H9 (cell line): ENCODE data around the gene ACOT7. TPM values are rescaled to one million over a fixed set of nuclear protein-coding genes. Genes with fewer than 3 reads are reported as not detected.

ENCODE experiments used
- DNase-seq: peaks from one replicate; pipeline ENCODE4 v3.0.0-alpha.2; 2017
- H2AFZ ChIP-seq: one replicate; pipeline ENCODE4 v1.6.1; 2013; ENCODE audit warnings: mild to moderate bottlenecking, low read length, control low read depth, moderate library complexity
- H2AK5ac ChIP-seq: 2 replicates; pipeline ENCODE4 v1.6.1; 2013; ENCODE audit warnings: low read length, control low read depth, mixed read lengths; ENCODE audit not compliant: insufficient read length
- H2BK120ac ChIP-seq: one replicate; pipeline ENCODE4 v1.6.1; 2013; ENCODE audit warnings: low read depth, mild to moderate bottlenecking, low read length, control low read depth, inconsistent platforms; ENCODE audit not compliant: poor library complexity, severe bottlenecking
- H2BK12ac ChIP-seq: 2 replicates; pipeline ENCODE4 v1.6.1; 2013; ENCODE audit warnings: low read length, control low read depth, mixed read lengths, low read depth; ENCODE audit not compliant: insufficient read length
- H2BK15ac ChIP-seq: 2 replicates; pipeline ENCODE4 v1.6.1; 2013; ENCODE audit warnings: low read depth, low read length, control low read depth
- H2BK20ac ChIP-seq: one replicate; pipeline ENCODE4 v1.6.1; 2013; ENCODE audit warnings: low read depth, mild to moderate bottlenecking, low read length, control low read depth, inconsistent platforms; ENCODE audit not compliant: poor library complexity, severe bottlenecking
- H2BK5ac ChIP-seq: 2 replicates; pipeline ENCODE4 v1.6.1; 2013; ENCODE audit warnings: low read length, control low read depth, mixed read lengths; ENCODE audit not compliant: insufficient read length
- H3K14ac ChIP-seq: 2 replicates; pipeline ENCODE4 v1.6.1; 2013; ENCODE audit warnings: low read length, control low read depth; ENCODE audit not compliant: insufficient read depth
- H3K18ac ChIP-seq: 2 replicates; pipeline ENCODE4 v1.6.1; 2013; ENCODE audit warnings: low read depth, mild to moderate bottlenecking, mixed read lengths, low read length, control low read depth; ENCODE audit not compliant: insufficient read length
- H3K23ac ChIP-seq: 2 replicates; pipeline ENCODE4 v1.6.1; 2013; ENCODE audit warnings: low read length, control low read depth, mixed read lengths, low read depth; ENCODE audit not compliant: insufficient read length
- H3K23me2 ChIP-seq: 2 replicates; pipeline ENCODE4 v1.6.1; 2013; ENCODE audit warnings: low read depth, mild to moderate bottlenecking, mixed read lengths, low read length, control low read depth; ENCODE audit not compliant: insufficient read length, poor library complexity, severe bottlenecking
- H3K27ac ChIP-seq: 2 replicates; pipeline ENCODE4 v1.5.1; 2013; ENCODE audit warnings: low read length, control low read depth, mixed read lengths, low read depth; ENCODE audit not compliant: insufficient read length
- H3K27me3 ChIP-seq: 2 replicates; pipeline ENCODE4 v1.6.1; 2013; ENCODE audit warnings: low read length, control low read depth, inconsistent platforms; ENCODE audit not compliant: insufficient read depth
- H3K4ac ChIP-seq: 2 replicates; pipeline ENCODE4 v1.6.1; 2013; ENCODE audit warnings: low read depth, mild to moderate bottlenecking, control low read depth, inconsistent platforms, low read length, moderate library complexity
- H3K4me1 ChIP-seq: 2 replicates; pipeline ENCODE4 v1.6.1; 2013; ENCODE audit warnings: low read length, control low read depth, inconsistent platforms; ENCODE audit not compliant: insufficient read depth
- H3K4me2 ChIP-seq: 2 replicates; pipeline ENCODE4 v1.6.1; 2013; ENCODE audit warnings: low read length, control low read depth, mixed read lengths; ENCODE audit not compliant: insufficient read length, insufficient read depth
- H3K56ac ChIP-seq: 2 replicates; pipeline ENCODE4 v1.6.1; 2013; ENCODE audit warnings: low read depth, mild to moderate bottlenecking, mixed read lengths, low read length, control low read depth; ENCODE audit not compliant: insufficient read length
- H3K79me1 ChIP-seq: 2 replicates; pipeline ENCODE4 v1.6.1; 2013; ENCODE audit warnings: low read depth, mild to moderate bottlenecking, moderate library complexity, low read length, control low read depth, inconsistent platforms; ENCODE audit not compliant: insufficient read depth, poor library complexity, severe bottlenecking
- H3K79me2 ChIP-seq: 2 replicates; pipeline ENCODE4 v1.6.1; 2013; ENCODE audit warnings: low read length, control low read depth, inconsistent platforms; ENCODE audit not compliant: insufficient read depth
- H3K9ac ChIP-seq: 2 replicates; pipeline ENCODE4 v1.6.1; 2013; ENCODE audit warnings: low read length, control low read depth, mixed read lengths; ENCODE audit not compliant: insufficient read length; ENCODE audit errors: extremely low read depth
- H3K9me3 ChIP-seq: one replicate; pipeline ENCODE4 v1.6.1; 2013; ENCODE audit warnings: low read depth, low read length, inconsistent platforms; ENCODE audit not compliant: control insufficient read depth
- H3T11ph ChIP-seq: one replicate; pipeline ENCODE4 v1.6.1; 2013; ENCODE audit warnings: mild to moderate bottlenecking, low read length, control low read depth, inconsistent platforms
- H4K20me1 ChIP-seq: one replicate; pipeline ENCODE4 v1.6.1; 2013; ENCODE audit not compliant: control insufficient read depth, insufficient read length, insufficient read depth
- H4K5ac ChIP-seq: 2 replicates; pipeline ENCODE4 v1.6.1; 2013; ENCODE audit warnings: low read depth, mild to moderate bottlenecking, mixed read lengths, low read length, control low read depth; ENCODE audit not compliant: insufficient read length
- H4K8ac ChIP-seq: replicated peaks from 2 replicates; pipeline ENCODE4 v1.6.1; 2013; ENCODE audit warnings: low read length, control low read depth, mixed read lengths, low read depth; ENCODE audit not compliant: insufficient read length
- H4K91ac ChIP-seq: 2 replicates; pipeline ENCODE4 v1.6.1; 2013; ENCODE audit warnings: low read depth, mild to moderate bottlenecking, moderate library complexity, mixed read lengths, low read length, control low read depth; ENCODE audit not compliant: insufficient read length
- H3K27ac Mint-ChIP-seq, 3 experiments: 2 replicates in 2 of 3; 3 replicates in 1 of 3; pipeline ENCODE4 v1.8.0; 2020 to 2021; ENCODE audit warnings: mixed read lengths in 3 of 3, mild to moderate bottlenecking in 1 of 3, moderate library complexity in 1 of 3
- H3K27me3 Mint-ChIP-seq: 2 replicates; pipeline ENCODE4 v1.8.0; 2021; ENCODE audit warnings: low read depth, mild to moderate bottlenecking, moderate library complexity, mixed read lengths
- H3K36me3 Mint-ChIP-seq, 3 experiments: 2 replicates in 2 of 3; 3 replicates in 1 of 3; pipeline ENCODE4 v1.8.0; 2020 to 2021; ENCODE audit warnings: low read depth in 3 of 3, mixed read lengths in 3 of 3; ENCODE audit not compliant: insufficient read depth in 1 of 3
- H3K4me1 Mint-ChIP-seq, 2 experiments: 2 replicates each; pipeline ENCODE4 v1.8.0; 2020; ENCODE audit warnings: mixed read lengths in 2 of 2
- H3K4me3 Mint-ChIP-seq, 2 experiments: 2 replicates in 1 of 2; 3 replicates in 1 of 2; pipeline ENCODE4 v1.8.0; 2020 to 2021; ENCODE audit warnings: mild to moderate bottlenecking in 2 of 2, mixed read lengths in 2 of 2, moderate library complexity in 1 of 2
- H3K9me3 Mint-ChIP-seq, 2 experiments: 2 replicates in 1 of 2; 3 replicates in 1 of 2; pipeline ENCODE4 v1.8.0; 2020; ENCODE audit warnings: mild to moderate bottlenecking in 2 of 2, mixed read lengths in 2 of 2, moderate library complexity in 1 of 2
- WGBS: extraction: QIAGEN DNeasy Blood & Tissue Kit; methylation state at CpG from one replicate; pipeline ENCODE4 v1.1.7; 2013; ENCODE audit warnings: missing lambda C conversion rate, low lambda C conversion rate, mixed read lengths; ENCODE audit not compliant: insufficient read length; ENCODE audit errors: extremely low coverage; 5-methylcytosine and 5-hydroxymethylcytosine counted together
- total RNA-seq: library from RNA; stranded (reverse); gene quantifications from 2 replicates; pipeline ENCODE4 v1.2.1, GENCODE V29; 2021
- TF ChIP-seq, protein P1 (sequence below): fragments of 200-600 bp; sonication (generic); conservative IDR thresholded peaks from 3 replicates; pipeline ENCODE4 v1.8.0; 2021; ENCODE audit warnings: antibody characterized with exemption, mild to moderate bottlenecking

Gene ACOT7
- total RNA-seq, 1 experiment from 2014 or later, result 87.4 TPM

DNA sequence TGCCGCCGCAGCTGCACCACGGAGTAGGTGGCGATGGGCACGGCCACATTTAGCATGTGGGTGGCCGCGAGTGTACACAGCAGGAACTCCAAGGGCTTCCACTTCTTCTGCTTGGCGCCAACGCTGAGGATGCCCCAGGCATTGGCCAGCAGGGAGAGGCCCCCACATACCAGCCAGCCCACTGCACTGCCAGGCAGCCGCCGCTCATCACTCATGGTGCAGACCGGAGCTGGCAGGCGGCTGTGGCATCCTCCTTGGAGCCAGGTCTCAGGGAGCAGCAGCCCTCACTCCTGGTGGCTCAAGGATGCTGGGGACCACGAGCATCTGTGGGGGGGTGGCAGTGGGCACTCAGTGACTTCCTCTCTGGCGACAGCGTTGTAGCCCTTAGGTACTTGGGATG, 138.9 kb downstream of the ACOT7 start:
- Histone ChIP-seq H4K5ac (no peak overlapping the region), H2BK12ac (no peak overlapping the region), H4K8ac (no peak overlapping the region), H2BK15ac (no peak overlapping the region), H2BK5ac (no peak overlapping the region), H2BK120ac (no peak overlapping the region), H3K14ac (no peak overlapping the region), H3K23me2 (peaks cover 3% of the 10 kb centered on the region), H3K4me2 (no peak overlapping the region), H4K91ac (no peak overlapping the region), H3K79me1 (no peaks in the 10 kb centered on the region), H3K23ac (no peak overlapping the region), H4K20me1 (no peaks in the 10 kb centered on the region), H3K79me2 (no peaks in the 10 kb centered on the region), H3K56ac (no peak overlapping the region), H2AFZ (no peak overlapping the region), H3K27ac (no peak overlapping the region), H3T11ph (no peak overlapping the region), H3K9me3 (no peaks in the 10 kb centered on the region), H3K9ac (no peak overlapping the region), H2AK5ac (no peak overlapping the region), H3K27me3 (peaks cover 18% of the 10 kb centered on the region; the same call in 1 of the 2 replicates), H3K4me1 (no peaks in the 10 kb centered on the region), H2BK20ac (no peak overlapping the region), H3K18ac (no peak overlapping the region), H3K4ac (no peak overlapping the region)
- no peak for DNase-seq
- Mint-ChIP-seq H3K4me1 (peaks cover 4 to 9% of the 10 kb centered on the region in 2 experiments), H3K9me3 (no peaks in the 10 kb centered on the region), H3K27me3 (peaks cover 61% of the 10 kb centered on the region), H3K4me3 (no peak overlapping the region), H3K36me3 (peaks cover 0 to 3% (median 2%) of the 10 kb centered on the region in 3 experiments; a peak in 5 of 7 replicates), H3K27ac (no peak overlapping the region)
- no CpG with 5 or more reads among the region's 16 CpGs for whole genome bisulfite sequencing
- TF ChIP-seq, protein P1, sequence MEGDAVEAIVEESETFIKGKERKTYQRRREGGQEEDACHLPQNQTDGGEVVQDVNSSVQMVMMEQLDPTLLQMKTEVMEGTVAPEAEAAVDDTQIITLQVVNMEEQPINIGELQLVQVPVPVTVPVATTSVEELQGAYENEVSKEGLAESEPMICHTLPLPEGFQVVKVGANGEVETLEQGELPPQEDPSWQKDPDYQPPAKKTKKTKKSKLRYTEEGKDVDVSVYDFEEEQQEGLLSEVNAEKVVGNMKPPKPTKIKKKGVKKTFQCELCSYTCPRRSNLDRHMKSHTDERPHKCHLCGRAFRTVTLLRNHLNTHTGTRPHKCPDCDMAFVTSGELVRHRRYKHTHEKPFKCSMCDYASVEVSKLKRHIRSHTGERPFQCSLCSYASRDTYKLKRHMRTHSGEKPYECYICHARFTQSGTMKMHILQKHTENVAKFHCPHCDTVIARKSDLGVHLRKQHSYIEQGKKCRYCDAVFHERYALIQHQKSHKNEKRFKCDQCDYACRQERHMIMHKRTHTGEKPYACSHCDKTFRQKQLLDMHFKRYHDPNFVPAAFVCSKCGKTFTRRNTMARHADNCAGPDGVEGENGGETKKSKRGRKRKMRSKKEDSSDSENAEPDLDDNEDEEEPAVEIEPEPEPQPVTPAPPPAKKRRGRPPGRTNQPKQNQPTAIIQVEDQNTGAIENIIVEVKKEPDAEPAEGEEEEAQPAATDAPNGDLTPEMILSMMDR, result no peak
